ENCODE data around the gene ACE2. TPM values are rescaled to one million over a fixed set of nuclear protein-coding genes. Genes with fewer than 3 reads are reported as not detected.

Gene ACE2
- polyA plus RNA-seq, 3 donors: not detected

DNA sequence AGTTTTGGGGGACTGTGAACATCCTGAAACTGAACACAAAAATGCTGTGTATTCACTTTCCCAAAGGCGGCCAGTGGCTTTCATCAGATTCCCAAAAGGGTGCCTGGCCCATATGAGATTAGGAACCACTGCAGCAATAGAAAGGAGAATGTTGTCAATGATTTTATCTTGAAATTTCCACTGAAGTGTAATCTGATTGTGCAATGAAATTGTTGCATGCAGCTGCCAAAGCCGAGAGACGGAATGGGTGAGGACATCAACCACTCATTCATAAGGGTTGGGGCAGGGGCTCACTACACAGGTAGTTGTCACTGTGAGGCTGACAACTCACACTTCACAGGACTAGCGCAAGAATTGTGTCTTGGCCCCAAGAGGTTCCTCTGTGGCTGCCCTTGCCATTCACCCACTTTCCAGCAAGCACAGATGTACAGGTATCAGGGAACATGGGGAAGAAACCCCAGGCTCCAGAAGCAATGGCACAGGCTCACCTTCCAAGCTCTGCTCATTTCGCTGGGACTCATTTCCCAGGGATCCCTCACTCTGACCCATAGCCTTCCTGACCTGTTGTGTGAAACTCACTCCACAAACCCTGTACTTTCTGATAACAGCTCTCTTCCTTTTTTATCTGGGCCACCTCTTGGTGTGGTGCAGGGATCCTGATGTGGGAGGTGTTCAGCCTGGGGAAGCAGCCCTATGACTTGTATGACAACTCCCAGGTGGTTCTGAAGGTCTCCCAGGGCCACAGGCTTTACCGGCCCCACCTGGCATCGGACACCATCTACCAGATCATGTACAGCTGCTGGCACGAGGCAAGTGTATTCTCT, 51.4 kb downstream of the ACE2 start:
- Mint-ChIP-seq H3K36me3 (no peaks in the 10 kb centered on the region), H3K9me3 (no peaks in the 10 kb centered on the region), H3K27me3 (ENCODE audit: low read depth in 3 of 3) (peaks cover 1 to 38% (median 2%) of the 10 kb centered on the region in 3 donors), H3K4me1 (peaks cover 26% of the 10 kb centered on the region), H3K27ac (no peak overlapping the region), H3K4me3 (no peak overlapping the region)
- Histone ChIP-seq H3K4me1 (ENCODE audit: control insufficient read depth in 1 of 2, insufficient read depth in 2 of 2, low read length in 2 of 2) (peaks cover 14 to 18% of the 10 kb centered on the region in 2 donors), H3K9me3 (replicated peaks in 1 of 2; ENCODE audit: control insufficient read depth in 1 of 2, insufficient read depth in 1 of 2, low read length in 2 of 2) (no peaks in the 10 kb centered on the region), H3K36me3 (replicated peaks in 1 of 2; ENCODE audit: control insufficient read depth in 1 of 2, insufficient read depth in 2 of 2, low read length in 2 of 2) (no peaks in the 10 kb centered on the region), H3K4me2 (replicated peaks; ENCODE audit: extremely low read depth, low read length, poor library complexity, severe bottlenecking) (no peak overlapping the region), H4K20me1 (ENCODE audit: insufficient read depth, low read length) (no peaks in the 10 kb centered on the region), H3K4me3 (replicated peaks in 1 of 3; ENCODE audit: low read depth in 2 of 3, low read length in 3 of 3) (no peak overlapping the region), H3K27me3 (ENCODE audit: control insufficient read depth in 2 of 2, insufficient read depth in 2 of 2, low read length in 2 of 2) (peaks cover 0 to 61% of the 10 kb centered on the region in 2 donors), H2AFZ (ENCODE audit: insufficient read depth, low read depth, low read length, poor library complexity, severe bottlenecking) (no peak overlapping the region), H3K9ac (ENCODE audit: insufficient read depth, low read length, poor library complexity, severe bottlenecking) (no peak overlapping the region), H3K79me2 (ENCODE audit: insufficient read depth, low read length) (no peaks in the 10 kb centered on the region), H3K27ac (ENCODE audit: low read depth in 1 of 2, low read length in 2 of 2) (no peak overlapping the region)
- TF ChIP-seq, protein P1, sequence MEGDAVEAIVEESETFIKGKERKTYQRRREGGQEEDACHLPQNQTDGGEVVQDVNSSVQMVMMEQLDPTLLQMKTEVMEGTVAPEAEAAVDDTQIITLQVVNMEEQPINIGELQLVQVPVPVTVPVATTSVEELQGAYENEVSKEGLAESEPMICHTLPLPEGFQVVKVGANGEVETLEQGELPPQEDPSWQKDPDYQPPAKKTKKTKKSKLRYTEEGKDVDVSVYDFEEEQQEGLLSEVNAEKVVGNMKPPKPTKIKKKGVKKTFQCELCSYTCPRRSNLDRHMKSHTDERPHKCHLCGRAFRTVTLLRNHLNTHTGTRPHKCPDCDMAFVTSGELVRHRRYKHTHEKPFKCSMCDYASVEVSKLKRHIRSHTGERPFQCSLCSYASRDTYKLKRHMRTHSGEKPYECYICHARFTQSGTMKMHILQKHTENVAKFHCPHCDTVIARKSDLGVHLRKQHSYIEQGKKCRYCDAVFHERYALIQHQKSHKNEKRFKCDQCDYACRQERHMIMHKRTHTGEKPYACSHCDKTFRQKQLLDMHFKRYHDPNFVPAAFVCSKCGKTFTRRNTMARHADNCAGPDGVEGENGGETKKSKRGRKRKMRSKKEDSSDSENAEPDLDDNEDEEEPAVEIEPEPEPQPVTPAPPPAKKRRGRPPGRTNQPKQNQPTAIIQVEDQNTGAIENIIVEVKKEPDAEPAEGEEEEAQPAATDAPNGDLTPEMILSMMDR (IDR thresholded peaks at IDR 0.05): no peak
- peak in 2 of 3 donors; percentile 0 to 2 for DNase-seq
- intact Hi-C loops (cut with micrococcal nuclease): no loop called here
- WGBS (ENCODE audit: insufficient coverage): 0% methylated on average over 2 of the region's 8 CpGs

DNA sequence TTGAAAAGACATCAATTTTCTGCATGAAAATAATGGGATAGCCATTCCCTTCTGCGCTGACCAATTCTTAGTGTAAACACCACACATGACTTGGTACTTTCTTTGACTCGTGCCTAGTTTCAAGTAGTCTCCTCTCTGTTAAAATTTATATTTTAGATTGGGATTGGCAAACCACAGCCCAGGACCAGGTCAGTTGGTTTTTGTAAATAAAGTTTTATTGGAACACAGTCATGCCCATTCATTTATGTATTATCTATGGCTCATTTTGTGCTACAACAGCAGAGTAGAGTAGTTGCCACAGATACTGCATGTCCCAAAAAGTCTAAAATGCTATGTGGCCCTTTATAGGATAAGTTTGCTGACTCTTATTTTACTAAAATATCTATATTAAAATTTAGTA, 53.4 kb downstream of the ACE2 start:
- peaks cover 14 to 18% of the 10 kb centered on the region in 2 donors for H3K4me1 ChIP-seq (ENCODE audit: control insufficient read depth in 1 of 2, insufficient read depth in 2 of 2, low read length in 2 of 2)
- no peak overlapping the region for H3K4me2 ChIP-seq (replicated peaks; ENCODE audit: extremely low read depth, low read length, poor library complexity, severe bottlenecking)
- Mint-ChIP-seq H3K36me3 (no peaks in the 10 kb centered on the region), H3K9me3 (no peaks in the 10 kb centered on the region), H3K27me3 (ENCODE audit: low read depth in 3 of 3) (peaks cover 1 to 26% (median 2%) of the 10 kb centered on the region in 3 donors), H3K4me3 (no peak overlapping the region), H3K27ac (no peak overlapping the region), H3K4me1 (peaks cover 26% of the 10 kb centered on the region)
- H3K79me2 ChIP-seq (ENCODE audit: insufficient read depth, low read length): no peaks in the 10 kb centered on the region
- no peaks in the 10 kb centered on the region for H3K9me3 ChIP-seq (replicated peaks in 1 of 2; ENCODE audit: control insufficient read depth in 1 of 2, insufficient read depth in 1 of 2, low read length in 2 of 2)
- no peaks in the 10 kb centered on the region for H3K36me3 ChIP-seq (replicated peaks in 1 of 2; ENCODE audit: control insufficient read depth in 1 of 2, insufficient read depth in 2 of 2, low read length in 2 of 2)
- intact Hi-C loops (cut with micrococcal nuclease): no loop called here
- no peak overlapping the region for H2AFZ ChIP-seq (ENCODE audit: insufficient read depth, low read depth, low read length, poor library complexity, severe bottlenecking)
- no peaks in the 10 kb centered on the region for H4K20me1 ChIP-seq (ENCODE audit: insufficient read depth, low read length)
- WGBS (ENCODE audit: insufficient coverage): no CpG with 5 or more reads among the region's 2 CpGs
- no peak overlapping the region for H3K27ac ChIP-seq (ENCODE audit: low read depth in 1 of 2, low read length in 2 of 2)
- H3K27me3 ChIP-seq (ENCODE audit: control insufficient read depth in 2 of 2, insufficient read depth in 2 of 2, low read length in 2 of 2): peaks cover 0 to 61% of the 10 kb centered on the region in 2 donors
- no peak for DNase-seq
- no peak overlapping the region for H3K4me3 ChIP-seq (replicated peaks in 1 of 3; ENCODE audit: low read depth in 2 of 3, low read length in 3 of 3)
- H3K9ac ChIP-seq (ENCODE audit: insufficient read depth, low read length, poor library complexity, severe bottlenecking): no peak overlapping the region
- TF ChIP-seq, protein P1 (IDR thresholded peaks at IDR 0.05): no peak
